ENCODE data around the gene OR1M1. TPM values are rescaled to one million over a fixed set of nuclear protein-coding genes. Genes with fewer than 3 reads are reported as not detected.

OR1M1 gene
- total RNA-seq, 1 donor from 2014 or later, result not detected

Other genes with a start within 250 kb of the OR1M1 start
- not detected in 2 replicates for gene MUC16, start 76.7 kb upstream of the OR1M1 start, total RNA-seq
- not detected in 2 replicates for gene OR7G2, start 20.4 kb downstream of the OR1M1 start, total RNA-seq
- gene OR7G1, start 28.7 kb downstream of the OR1M1 start, total RNA-seq, result not detected in 2 replicates
- gene OR7G3, start 39.9 kb downstream of the OR1M1 start, total RNA-seq, result not detected in 2 replicates
- 44.2 and 50.0 TPM in 2 replicates for gene ZNF317, start 53.3 kb downstream of the OR1M1 start, total RNA-seq
- gene OR7D2, start 91.9 kb downstream of the OR1M1 start, total RNA-seq, result 0.37 and 0.62 TPM in 2 replicates
- not detected in 2 replicates for gene OR7D4, start 132.5 kb downstream of the OR1M1 start, total RNA-seq
- not detected in 2 replicates for gene OR7E24, start 163.9 kb downstream of the OR1M1 start, total RNA-seq
- gene ZNF699, start 222.8 kb downstream of the OR1M1 start, total RNA-seq, result 4.4 and 5.2 TPM in 2 replicates
- 8.2 and 8.4 TPM in 2 replicates for gene ZNF559, start 237.1 kb downstream of the OR1M1 start, total RNA-seq